GM10248 (cell line): ENCODE data around the gene LRRC28.

ENCODE experiments used
- CTCF ChIA-PET: fragments of 300-600 bp; sonication (Branson Sonifier 250); formaldehyde crosslinking; extraction: SDS; loops from one replicate; lab custom pipeline; 2021; ENCODE audit warnings: antibody characterized with exemption; lab: Yijun Ruan, JAX
- POLR2A ChIA-PET: fragments of 350-650 bp; sonication (Branson Sonifier 250); formaldehyde crosslinking; extraction: SDS; loops from one replicate; lab custom pipeline; 2020; ENCODE audit warnings: antibody characterized with exemption; lab: Yijun Ruan, JAX
- DNase-seq: peaks from one replicate; pipeline ENCODE4 v3.0.0; 2012; ENCODE audit errors: extremely low spot score
- CTCF ChIP-seq: IDR thresholded peaks from 2 replicates; pipeline ENCODE4 v1.5.1; 2012; ENCODE audit warnings: mild to moderate bottlenecking, low read depth; ENCODE audit errors: extremely low read depth, missing control alignments, control extremely low read depth

The LRRC28 gene

GRCh38 chr15:99283717-99284116 is 32.4 kb downstream of the LRRC28 start:
- CTCF ChIA-PET: interaction anchor here (0.9 to 5.3 kb wide), 4 partner anchors 11 to 421 kb away, joined by 3 to 60 read pairs (median 20); no protein-coding TSS in a partner anchor
- no peak for TF ChIP-seq CTCF
- POLR2A ChIA-PET: no interaction called here
- no peak for DNase-seq

GRCh38 chr15:99291643-99292042 is 40.4 kb downstream of the LRRC28 start:
- CTCF ChIA-PET: interaction anchor here (1.4 kb wide), 1 partner anchor 412 kb away, joined by 9 read pairs; no protein-coding TSS in a partner anchor
- DNase-seq: no peak
- TF ChIP-seq CTCF: no peak
- POLR2A ChIA-PET: no interaction called here

GRCh38 chr15:99295840-99296239 is 44.6 kb downstream of the LRRC28 start:
- CTCF ChIA-PET: interaction anchor here (1.0 to 2.6 kb wide), 4 partner anchors 8 to 408 kb away, joined by 4 to 13 read pairs (median 8); no protein-coding TSS in a partner anchor
- POLR2A ChIA-PET: no interaction called here
- no peak for TF ChIP-seq CTCF
- DNase-seq: no peak

- POLR2A ChIA-PET: no interaction called here
- no peak for DNase-seq
- CTCF ChIA-PET: interaction anchor here (1.0 to 2.6 kb wide), 5 partner anchors 9 to 408 kb away, joined by 4 to 13 read pairs (median 8); no protein-coding TSS in a partner anchor
- no peak for TF ChIP-seq CTCF
Observed at GRCh38 chr15:99296386-99296785, 45.1 kb downstream of the LRRC28 start.

GRCh38 chr15:99303907-99304306 is 52.6 kb downstream of the LRRC28 start:
- TF ChIP-seq CTCF: no peak
- POLR2A ChIA-PET: no interaction called here
- CTCF ChIA-PET: no interaction called here

GRCh38 chr15:99305761-99306505 is 54.7 kb downstream of the LRRC28 start:
- no peak for TF ChIP-seq CTCF
- ChIA-PET POLR2A (interaction anchor here (0.6 kb wide), 1 partner anchor 385 kb away, joined by 8 read pairs; no protein-coding TSS in a partner anchor), CTCF (interaction anchor here (1.2 to 1.9 kb wide), 4 partner anchors 18 to 398 kb away, joined by 3 to 11 read pairs (median 4); no protein-coding TSS in a partner anchor)
- DNase-seq: no peak

More at GRCh38 chr15:99303907-99304306, 52.6 kb downstream of the LRRC28 start:
- no peak for DNase-seq
